Measurements from ENCODE around the gene DIP2C.
A peak's percentile ranks its signal among the peaks of the same experiment; 100 is the strongest.
"Not testable (repeated sequence)": the region's sequence is repeated elsewhere in the genome, so short reads cannot be mapped to it uniquely, and the experiment has no call there.

Gene DIP2C

DNA sequence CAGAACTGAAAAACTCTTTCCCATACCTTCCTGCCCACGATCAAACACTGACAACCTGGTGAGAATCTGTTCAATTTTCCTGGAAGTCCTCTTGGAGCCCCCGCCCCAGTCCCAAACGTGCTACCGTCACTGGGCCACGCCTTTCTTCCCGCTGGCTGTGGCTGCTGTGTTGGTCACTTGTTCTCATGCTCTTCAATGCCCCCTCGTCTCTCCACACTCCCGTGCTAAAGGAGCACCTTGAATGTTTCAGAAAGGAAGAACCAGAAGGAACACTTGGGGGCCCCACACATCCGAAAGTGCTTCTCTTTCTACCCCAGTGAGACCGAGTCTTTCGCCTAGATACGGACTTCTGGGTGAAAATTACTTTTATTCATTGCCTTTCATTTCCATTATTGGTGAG is 215.1 kb downstream of the DIP2C start:
- DNase-seq: no peak

DNA sequence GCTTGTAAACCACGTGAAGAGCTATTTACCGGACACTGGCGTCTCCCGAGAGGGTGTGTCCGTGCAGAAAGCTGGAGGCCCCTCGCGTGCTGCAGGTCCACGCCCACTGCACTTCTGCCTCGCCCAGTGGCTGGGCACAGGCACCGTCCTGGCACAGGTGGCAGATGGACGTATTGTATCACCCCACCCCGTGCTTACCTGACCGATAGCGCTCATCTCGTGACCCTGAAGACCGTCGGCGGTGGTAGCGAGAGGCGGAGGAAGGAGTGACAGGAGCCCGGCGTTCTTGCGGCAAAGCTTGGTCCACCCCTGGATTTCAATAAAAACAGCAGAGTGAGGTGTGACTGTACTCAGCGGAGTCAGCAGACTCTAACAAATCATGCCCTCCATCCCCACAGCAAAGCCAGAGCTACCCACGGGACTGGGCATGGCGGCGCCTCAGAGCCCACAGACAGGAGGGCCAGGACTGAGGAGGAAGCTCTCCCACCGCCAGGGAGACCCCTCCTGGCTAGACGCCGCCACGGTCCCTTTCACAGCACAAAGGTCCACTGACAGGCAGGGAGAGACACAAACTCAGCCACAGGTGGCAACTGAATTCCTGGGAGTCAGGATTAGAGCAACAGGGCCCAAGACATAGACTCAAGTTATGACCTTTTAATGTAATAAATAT is 217.1 kb downstream of the DIP2C start:
- no peak for DNase-seq

DNA sequence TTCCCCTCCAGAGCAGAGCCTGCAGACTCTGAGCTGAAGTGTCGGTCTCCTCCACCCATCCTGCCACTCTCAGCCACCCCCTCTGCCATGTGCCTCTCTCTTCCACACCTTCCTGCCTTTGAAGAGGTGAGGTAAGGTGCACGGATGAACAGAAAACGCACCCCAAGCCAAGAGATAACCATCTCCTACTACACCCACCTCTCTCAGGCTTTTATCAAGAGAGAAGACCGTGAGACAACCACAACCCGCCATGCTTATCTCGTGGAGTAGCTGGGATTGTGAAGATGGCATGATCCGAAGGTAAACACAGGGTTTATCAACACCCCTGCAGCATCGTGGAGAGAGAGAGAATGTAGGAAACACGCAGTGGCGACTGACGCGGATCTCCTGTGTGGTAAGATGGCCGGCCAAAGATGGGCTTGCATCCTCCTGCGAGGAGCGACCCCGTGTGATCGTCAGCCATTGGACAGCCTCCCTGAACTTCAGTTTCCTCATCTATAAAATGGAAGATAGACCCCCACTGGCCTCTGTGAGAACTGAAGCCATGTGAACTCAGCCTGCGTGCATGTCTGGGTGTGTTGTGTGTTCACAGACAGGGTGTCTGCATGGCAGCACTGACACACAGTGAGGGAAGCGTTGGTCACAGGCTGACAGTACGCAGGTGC is 219.0 kb downstream of the DIP2C start:
- DNase-seq: no peak

DNA sequence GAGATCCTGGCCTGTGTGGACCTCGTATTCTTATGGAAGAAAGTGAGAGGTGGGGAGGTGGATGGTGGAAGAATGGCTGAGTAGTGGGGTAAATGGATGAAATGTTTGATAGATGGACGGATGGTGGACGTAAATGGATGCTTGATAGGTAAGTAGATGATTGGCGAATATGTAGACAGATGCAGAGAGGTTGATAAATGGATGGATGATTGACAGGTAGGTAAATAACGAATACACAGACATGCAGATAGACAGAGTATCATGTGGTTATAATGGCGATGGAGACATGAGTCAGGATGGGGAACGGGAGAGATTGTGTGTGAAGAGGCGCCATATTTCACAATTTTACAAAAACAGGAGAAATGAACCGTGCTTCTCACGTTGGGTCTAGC is 219.5 kb downstream of the DIP2C start:
- no peak for DNase-seq

DNA sequence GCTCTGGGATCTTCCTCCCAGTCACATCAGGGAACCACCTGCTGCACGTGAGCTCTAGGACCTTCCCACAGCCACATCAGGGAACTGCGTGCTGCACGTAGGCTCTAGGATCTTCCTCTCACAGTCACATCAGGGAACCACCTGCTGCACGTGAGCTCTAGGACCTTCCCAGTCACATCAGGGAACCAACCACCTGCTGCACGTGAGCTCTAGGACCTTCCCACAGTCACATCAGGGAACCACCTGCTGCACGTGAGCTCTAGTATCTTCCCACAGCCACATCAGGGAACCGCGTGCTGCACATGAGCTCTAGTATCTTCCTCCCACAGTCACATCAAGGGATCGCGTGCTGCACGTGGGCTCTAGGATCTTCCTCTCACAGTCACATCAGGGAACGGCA is 229.7 kb downstream of the DIP2C start:
- DNase-seq: no peak

DNA sequence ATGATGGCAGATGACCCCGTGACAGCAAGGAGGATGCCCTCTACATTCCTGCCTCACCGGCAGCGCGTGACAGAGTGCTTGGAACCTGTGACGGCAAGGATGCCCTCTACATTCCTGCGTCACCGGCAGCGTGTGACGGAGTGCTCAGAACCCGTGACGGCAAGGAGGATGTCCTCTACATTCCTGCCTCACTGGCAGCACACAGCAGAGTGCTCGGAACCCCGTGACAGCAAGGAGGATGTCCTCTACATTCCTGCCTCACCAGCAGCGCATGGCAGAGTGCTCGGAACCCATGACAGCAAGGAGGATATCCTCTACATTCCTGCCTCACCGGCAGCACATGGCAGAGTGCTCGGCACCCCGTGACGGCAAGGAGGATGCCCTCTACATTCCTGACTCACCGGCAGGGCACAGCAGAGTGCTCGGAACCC is 231.0 kb downstream of the DIP2C start:
- DNase-seq: no peak

DNA sequence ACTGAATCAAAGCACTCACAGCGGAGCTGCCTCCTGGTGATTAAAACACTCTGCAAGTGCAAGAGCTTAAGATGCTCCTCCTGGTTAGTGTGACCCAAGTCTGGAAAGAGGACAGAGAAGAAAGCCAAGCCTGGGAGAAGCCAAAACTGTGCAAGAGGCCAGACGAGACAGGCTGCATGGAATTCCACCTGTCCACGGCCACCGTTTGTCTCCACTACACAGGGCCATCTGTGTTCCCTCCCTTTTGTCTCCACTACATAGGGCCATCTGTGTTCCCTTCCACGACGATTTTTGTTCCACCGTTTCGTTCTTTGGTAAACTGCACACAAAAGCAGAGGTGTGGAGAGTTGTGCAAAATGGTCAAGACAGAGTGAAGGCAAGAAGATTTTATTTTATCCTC is 233.0 kb downstream of the DIP2C start:
- DNase-seq: no peak

DNA sequence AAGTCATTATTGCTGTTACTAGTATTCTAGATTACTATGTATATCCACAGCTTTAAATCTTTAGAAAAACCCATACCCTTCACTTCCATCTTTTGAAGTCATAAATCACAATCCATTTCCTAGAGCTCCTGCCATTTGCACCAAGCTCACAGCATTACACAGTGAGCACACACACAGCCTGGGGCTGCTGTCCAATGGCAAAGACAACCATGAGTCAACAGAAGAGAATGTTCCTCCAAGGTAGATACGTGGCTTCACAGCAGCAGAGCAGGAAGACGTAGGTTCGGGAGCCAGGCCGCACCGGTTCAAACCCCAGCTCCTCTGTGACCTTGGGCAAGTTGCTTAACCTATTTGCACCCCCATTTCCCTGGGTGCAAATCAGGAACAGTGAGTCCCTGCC is 234.6 kb downstream of the DIP2C start:
- no peak for DNase-seq

DNA sequence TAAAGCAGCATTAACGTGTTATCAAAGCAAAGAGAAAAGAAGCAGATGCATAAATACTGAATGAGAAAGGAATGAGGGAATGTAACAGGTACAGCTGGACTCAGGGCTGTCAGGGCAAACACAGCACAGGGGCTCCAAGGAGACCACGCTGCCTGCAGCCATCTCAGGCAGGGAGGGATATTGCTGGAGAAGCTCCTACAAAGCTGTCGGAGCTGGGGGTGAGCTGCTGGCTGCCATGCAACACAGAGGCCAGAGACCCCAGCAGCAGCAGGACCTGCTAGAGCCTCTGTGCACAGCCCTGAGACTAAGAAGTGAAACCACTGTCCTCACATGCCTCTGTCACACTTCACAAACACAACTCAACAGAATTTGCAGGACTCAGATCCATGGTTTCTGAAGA is 235.8 kb downstream of the DIP2C start:
- DNase-seq: no peak

DNA sequence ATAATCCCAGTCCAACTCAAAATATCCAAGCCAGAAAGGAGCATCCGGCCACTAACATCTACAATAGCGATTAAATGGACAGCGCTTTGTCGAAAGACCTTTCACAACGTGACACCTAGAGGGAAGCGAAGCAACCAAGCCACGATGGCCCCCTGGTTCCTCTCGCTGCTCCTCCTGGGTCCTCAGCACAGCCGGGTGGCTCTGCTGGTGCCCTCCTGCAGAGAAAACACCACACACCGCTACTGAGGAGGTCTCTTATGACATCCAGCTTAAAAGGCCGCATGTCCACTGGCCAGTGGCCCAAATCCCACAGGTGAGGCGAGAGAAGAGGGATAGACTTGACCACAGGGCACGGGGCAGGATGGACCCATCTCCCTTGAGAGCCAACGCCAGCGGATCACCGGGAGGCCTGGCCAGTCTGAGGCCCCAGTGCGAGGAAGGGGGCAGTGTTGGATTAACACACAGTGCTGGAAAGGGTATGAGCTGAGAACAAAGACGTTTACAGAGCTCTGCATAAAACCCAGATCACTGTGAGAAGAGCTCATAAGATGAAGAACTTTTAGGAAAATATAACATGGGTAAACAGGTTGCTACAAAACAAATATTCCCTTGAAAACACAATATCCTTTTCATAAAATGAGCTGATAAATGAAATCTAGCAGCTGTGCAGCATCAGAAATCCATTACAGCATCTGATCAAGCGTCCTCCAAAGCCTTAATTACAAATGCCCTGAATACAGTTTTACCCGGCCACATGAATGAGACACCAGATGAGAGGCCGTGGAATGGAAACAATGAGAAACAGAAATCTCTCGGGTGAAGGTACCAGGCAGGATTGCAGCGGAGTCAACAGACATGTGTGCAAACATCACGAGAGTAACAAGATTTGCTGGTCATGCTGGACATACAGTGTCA is 236.7 kb downstream of the DIP2C start:
- no peak for DNase-seq

DNA sequence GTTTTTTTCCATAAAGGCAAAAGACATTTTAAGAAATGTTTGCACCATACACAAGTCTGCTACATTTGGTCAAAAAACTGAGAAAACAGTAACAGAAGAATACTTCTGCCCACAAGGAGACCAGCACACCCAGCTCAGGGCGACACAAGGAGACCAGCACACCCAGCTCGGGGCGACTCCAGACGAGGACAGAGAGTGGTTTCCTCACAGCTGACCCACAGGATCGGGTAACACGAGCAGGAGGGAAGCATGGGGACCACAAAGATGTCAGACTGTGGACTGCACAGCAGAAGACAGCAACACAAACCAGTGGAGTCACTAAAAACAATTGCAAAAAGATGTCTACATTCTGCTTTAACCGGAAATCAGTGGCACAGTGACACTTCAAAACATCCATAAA is 237.6 kb downstream of the DIP2C start:
- no peak for DNase-seq

DNA sequence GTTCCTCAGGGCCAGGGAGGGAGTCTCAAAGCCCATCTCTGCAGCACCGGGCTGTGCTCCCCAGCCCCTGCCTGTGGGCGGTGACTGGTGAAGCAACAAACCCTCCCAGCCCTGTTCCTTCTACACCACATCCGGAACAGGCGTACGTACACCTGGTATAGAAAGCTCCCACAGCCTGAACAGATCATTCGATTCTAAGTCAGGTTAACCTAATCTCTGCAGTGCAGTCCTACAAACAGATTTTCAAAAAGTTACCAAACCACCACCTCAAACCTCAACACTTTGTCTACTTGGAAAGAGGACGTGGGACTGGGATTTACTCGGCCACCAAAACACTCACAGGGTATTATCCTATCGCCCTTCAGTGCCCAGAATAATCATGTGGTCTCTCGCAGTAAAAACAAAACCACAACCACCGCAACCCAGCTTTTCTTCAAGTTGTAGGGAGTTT is 238.4 kb downstream of the DIP2C start:
- peak; percentile 47 for DNase-seq

DNA sequence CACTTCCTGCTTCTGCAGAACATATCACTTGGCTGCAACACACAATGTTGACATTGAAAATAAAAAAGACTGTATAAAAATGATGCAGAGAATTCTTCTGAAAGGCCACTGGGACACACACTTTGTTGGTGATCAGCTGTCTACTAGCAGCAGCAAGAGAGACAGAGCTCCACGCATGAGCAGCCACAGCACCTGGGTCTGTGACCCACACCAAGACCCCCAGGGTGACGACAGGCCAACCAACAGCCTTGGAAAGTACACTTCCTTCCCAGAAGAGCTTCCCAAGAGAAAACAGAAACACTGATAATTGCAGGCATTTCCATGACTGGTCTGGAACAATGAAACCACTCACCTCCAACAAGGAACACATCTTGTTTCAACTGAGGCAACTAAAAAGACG is 239.0 kb downstream of the DIP2C start:
- no peak for DNase-seq

DNA sequence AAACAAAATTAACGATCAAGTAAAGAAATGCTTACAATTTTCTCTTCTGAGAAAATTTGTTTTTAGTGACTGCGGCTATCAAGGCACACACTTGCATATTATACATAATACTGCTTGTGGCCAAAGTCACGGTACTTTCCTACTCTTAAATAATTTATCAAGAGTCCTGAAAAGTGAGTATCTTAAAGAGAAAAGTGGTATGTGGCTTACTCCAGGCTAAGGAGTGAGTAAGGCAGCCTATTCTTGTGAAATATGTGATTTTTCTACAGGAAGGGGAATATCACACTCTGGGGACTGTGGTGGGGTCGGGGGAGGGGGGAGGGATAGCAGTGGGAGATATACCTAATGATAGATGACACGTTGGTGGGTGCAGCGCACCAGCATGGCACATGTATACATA is 240.1 kb downstream of the DIP2C start:
- DNase-seq: not testable (repeated sequence)

DNA sequence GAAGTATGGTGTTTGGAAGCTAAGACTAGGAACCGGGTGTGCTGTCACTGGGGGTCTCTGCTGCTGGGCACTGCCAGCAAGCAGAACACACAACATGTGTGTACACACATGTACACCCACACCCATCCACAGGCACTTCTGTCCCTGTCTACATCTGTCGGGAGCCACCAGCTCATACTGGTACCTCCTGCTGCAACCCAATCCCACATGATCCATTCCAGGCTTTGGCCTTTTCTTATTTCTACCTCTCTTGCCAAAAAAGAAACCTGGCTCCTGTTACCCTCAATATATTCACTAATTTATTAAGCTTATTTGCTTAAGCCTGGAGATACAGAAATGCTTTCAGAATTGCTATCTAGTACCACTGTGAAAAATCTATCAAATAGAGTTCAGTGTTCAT is 246.0 kb downstream of the DIP2C start:
- DNase-seq: no peak

DNA sequence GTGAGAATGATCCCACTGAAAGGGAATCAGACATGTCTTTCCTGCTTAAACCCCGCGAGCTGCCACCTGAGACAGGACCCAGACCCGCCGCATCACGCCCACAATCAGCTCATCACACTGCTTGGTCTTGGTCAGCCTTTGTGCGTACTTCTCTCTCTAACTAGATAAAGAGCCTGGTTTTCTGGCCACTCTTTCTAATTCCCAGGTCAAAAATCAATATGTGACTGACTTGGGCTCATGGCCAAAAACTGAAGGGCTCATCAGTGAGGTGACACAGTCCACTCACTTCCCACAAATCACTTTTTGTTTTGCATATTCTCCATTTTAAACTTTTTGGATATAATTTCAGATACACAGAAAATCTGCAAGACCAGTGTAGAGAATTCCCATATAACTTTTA is 247.3 kb downstream of the DIP2C start:
- no peak for DNase-seq

DNA sequence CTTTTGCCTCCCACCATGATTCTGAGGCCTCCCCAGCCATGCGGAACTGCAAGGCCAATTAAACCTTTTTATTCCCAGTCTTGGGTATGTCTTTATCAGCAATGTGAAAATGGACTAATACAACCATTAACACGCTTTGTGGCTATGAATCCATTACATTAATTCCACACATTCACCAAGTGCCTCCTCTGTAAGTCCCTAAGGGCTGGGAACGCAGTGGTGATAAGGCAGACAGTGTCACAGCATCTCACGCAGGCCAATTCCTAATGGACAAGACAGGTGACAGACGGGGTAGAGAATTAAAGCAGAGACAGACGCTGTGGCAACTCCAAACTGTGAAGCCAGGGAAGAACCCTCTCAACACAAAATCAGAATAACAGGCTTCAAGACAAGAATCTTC is 247.8 kb downstream of the DIP2C start:
- no peak for DNase-seq

DNA sequence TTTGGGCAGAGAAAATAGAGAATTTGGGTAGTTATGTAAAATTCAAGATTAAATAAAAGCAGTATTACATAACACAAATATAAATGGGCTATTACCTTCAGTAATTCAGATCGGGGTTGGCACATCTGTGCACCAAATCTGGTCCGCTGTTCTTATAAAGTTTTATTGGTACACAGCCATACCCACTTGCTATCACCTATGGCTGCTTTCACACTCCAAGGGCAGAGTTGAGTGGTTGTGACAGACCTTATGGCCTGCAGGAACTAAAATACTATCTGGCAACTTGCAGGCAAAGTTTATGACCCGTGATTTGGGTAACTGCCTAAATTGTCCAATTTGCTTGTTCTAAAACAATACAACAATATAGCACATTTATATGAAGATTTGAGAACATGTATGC is 249.3 kb downstream of the DIP2C start:
- DNase-seq: no peak

DNA sequence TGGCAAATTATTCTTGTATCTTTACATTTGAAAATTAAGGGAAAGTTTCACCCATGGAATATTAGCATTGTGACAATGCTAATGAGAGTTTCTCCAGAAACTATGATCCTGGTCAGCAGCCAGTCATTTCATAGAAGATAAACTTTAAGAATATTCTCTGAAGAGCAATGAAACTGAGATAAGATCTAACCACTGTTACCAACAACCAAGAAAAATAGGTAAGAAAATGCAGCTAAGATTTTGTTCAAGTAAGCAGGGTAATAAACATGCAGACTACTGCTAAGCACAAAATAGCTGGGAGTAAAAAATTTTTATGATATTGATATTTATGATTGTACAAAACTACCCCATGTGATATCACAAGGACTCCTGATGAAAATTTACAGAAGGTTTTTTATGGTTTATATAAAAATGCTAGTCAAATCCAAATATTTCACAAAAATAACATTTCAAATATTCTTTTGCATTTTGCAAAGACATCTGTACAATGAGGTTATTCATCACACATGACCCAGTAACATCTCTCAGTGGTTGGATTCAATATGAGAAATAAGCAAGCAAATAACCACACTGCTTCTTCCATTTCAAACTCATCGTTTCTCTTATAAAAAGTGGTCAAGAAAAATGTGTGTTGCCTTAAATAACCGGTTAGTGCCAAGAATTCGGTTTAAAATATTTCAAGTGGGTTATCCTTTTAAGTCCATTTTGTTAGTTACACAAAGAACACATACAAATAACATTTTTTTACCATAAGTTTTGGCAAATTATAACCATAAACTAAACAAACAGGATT is 251.6 kb downstream of the DIP2C start:
- no peak for DNase-seq

DNA sequence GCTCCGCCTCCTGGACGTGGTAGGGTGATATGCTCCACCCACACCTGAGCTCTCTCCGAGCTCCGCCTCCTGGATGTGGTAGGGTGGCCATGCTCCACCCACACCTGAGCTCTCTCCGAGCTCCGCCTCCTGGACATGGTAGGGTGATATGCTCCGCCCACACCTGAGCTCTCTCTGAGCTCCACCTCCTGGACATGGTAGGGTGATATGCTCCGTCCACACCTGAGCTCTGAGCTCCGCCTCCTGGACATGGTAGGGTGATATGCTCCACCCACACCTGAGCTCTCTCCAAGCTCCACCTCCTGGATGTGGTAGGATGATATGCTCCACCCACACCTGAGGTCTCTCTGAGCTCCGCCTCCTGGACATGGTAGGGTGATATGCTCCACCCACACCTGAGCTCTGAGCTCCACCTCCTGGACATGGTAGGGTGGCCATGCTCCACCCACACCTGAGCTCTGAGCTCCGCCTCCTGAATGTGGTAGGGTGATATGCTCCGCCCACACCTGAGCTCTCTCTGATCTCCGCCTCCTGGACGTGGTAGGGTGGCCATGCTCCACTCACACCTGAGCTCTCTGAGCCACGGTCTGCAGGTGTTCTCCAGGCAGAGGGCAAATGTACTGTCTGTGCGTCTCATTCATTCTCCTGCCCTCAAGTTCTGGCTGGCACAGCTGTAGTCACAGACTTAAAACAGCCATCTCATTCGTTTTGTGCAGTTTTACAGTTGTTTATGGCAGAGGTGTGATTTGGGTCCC is 252.4 kb downstream of the DIP2C start:
- DNase-seq: no peak

DNA sequence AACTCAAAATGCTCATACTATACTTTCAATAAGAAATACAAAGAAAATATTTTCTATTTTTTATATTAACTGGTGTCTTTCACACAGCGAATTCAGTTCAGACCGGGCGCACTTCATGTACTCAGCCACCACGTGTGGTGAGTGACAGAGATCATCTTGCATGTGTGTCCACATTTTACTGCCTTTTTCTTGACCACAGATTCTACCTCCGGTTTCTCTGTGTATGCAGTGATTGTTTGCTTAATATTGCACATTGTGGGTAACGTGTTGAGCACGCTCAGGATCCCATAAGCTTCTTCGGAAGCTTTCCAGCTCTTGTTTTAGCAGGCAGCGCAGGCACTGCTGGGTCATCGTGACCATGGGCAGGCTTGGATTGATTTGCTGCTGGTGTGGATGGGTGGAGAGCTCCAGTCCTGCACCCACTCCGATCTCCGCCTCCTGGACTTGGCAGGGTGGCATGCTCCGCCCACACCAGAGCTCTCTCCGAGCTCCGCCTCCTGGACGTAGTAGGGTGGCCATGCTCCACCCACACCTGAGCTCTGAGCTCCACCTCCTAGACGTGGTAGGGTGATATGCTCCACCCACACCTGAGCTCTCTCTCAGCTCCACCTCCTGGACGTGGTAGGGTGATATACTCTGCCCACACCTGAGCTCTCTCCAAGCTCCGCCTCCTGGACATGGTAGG is 253.3 kb downstream of the DIP2C start:
- no peak for DNase-seq

DNA sequence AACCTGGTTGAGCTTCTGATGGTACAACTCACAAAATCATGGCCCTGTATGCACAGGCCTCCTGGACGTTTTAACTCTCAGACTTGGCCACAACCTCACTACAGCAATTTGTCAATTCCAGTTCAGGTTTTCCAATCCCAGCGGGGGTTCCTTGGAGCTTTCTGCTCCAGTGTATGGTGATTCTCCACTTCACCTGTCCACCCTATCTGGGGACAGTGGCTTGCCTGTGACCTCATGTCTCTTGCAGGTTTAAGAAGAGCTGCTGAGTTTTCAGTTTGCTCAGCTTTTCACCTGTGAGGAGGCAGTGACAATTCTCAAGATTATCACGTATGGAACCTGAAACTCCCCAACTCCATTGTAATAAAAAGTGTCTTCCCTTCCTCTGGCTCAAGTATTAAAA is 254.1 kb downstream of the DIP2C start:
- no peak for DNase-seq
